HEK293T (cell line): ENCODE data around the gene MFSD2B.
A peak's percentile ranks its signal among the peaks of the same experiment; 100 is the strongest.
"Not testable (repeated sequence)": the region's sequence is repeated elsewhere in the genome, so short reads cannot be mapped to it uniquely, and the experiment has no call there.

Source experiments
- CTCF ChIA-PET: fragments of 350-600 bp; formaldehyde crosslinking; extraction: SDS; loops from one replicate; lab custom pipeline; 2021; ENCODE audit warnings: antibody characterized with exemption, inconsistent platforms; lab: Yijun Ruan, JAX
- POLR2A ChIA-PET: fragments of 350-600 bp; formaldehyde crosslinking; extraction: SDS; loops from one replicate; lab custom pipeline; 2020; ENCODE audit warnings: antibody characterized with exemption, inconsistent platforms; lab: Yijun Ruan, JAX
- DNase-seq: peaks from one replicate; pipeline ENCODE4 v3.0.0; 2012; ENCODE audit warnings: mixed read lengths; ENCODE audit errors: extremely low spot score
- ARNT ChIP-seq: fragments of 450-650 bp; IDR thresholded peaks from 2 replicates; pipeline ENCODE4 v1.6.1; 2017; ENCODE audit warnings: mild to moderate bottlenecking
- BHLHE40 ChIP-seq: fragments of 450-650 bp; IDR thresholded peaks from 2 replicates; pipeline ENCODE4 v1.6.1; 2016; ENCODE audit warnings: mild to moderate bottlenecking, moderate library complexity, borderline replicate concordance
- CTBP1 ChIP-seq: fragments of 450-650 bp; IDR thresholded peaks from 2 replicates; pipeline ENCODE4 v1.6.1; 2016; ENCODE audit warnings: borderline replicate concordance
- ELF4 ChIP-seq: fragments of 450-650 bp; IDR thresholded peaks from 2 replicates; pipeline ENCODE4 v1.6.1; 2017; ENCODE audit warnings: antibody characterized with exemption
- FOXA1 ChIP-seq: fragments of 450-650 bp; IDR thresholded peaks from 2 replicates; pipeline ENCODE4 v1.6.1; 2016; ENCODE audit warnings: mild to moderate bottlenecking
- FOXK2 ChIP-seq: fragments of 450-650 bp; IDR thresholded peaks from 2 replicates; pipeline ENCODE4 v1.6.1; 2016; ENCODE audit warnings: mild to moderate bottlenecking
- FOXM1 ChIP-seq: fragments of 450-650 bp; IDR thresholded peaks from 2 replicates; pipeline ENCODE4 v1.6.1; 2017; ENCODE audit warnings: mild to moderate bottlenecking, borderline replicate concordance
- HDGF ChIP-seq: fragments of 450-650 bp; IDR thresholded peaks from 2 replicates; pipeline ENCODE4 v1.6.1; 2017; ENCODE audit warnings: antibody characterized with exemption, borderline replicate concordance
- L3MBTL2 ChIP-seq: fragments of 450-650 bp; conservative IDR thresholded peaks from 2 replicates; pipeline ENCODE4 v1.6.1; 2016; ENCODE audit warnings: mild to moderate bottlenecking
- LEF1 ChIP-seq: fragments of 450-650 bp; IDR thresholded peaks from 2 replicates; pipeline ENCODE4 v1.6.1; 2017; ENCODE audit warnings: mild to moderate bottlenecking, borderline replicate concordance
- NFRKB ChIP-seq: fragments of 450-650 bp; IDR thresholded peaks from 2 replicates; pipeline ENCODE4 v1.6.1; 2016; ENCODE audit warnings: mild to moderate bottlenecking, moderate library complexity
- PKNOX1 ChIP-seq: fragments of 450-650 bp; IDR thresholded peaks from 2 replicates; pipeline ENCODE4 v1.6.1; 2016
- SP1 ChIP-seq: fragments of 450-650 bp; IDR thresholded peaks from 2 replicates; pipeline ENCODE4 v1.6.1; 2017
- SUZ12 ChIP-seq: fragments of 450-650 bp; IDR thresholded peaks from 2 replicates; pipeline ENCODE4 v1.6.1; 2016; ENCODE audit warnings: mild to moderate bottlenecking
- TARDBP ChIP-seq: fragments of 450-650 bp; IDR thresholded peaks from 2 replicates; pipeline ENCODE4 v1.6.1; 2016
- ZNF384 ChIP-seq: fragments of 450-650 bp; IDR thresholded peaks from 2 replicates; pipeline ENCODE4 v1.6.1; 2016

MFSD2B gene

GRCh38 chr2:24040511-24040910 lies 30.6 kb downstream of the MFSD2B start:
- POLR2A ChIA-PET = no interaction called here

GRCh38 chr2:24043133-24043532 lies 33.2 kb downstream of the MFSD2B start:
- POLR2A ChIA-PET, DNase-seq, CTCF ChIA-PET: not testable (repeated sequence)

More at GRCh38 chr2:24040511-24040910, 30.6 kb downstream of the MFSD2B start:
- DNase-seq = no peak
- TF ChIP-seq PKNOX1 (no peak), L3MBTL2 (no peak), SP1 (no peak), FOXM1 (no peak)
- CTCF ChIA-PET = no interaction called here

- DNase-seq = no peak
- ChIA-PET POLR2A (interaction anchor here (1.7 to 2.4 kb wide), 3 partner anchors 9 to 105 kb away, joined by 12 to 27 read pairs (median 25); partner anchors contain the start of genes SF3B6 and UBXN2A), CTCF (interaction anchor here (1.9 kb wide), 1 partner anchor 120 kb away, joined by 4 read pairs; no protein-coding TSS in a partner anchor)
- TF ChIP-seq ELF4 (no peak), ARNT (no peak), PKNOX1 (no peak), L3MBTL2 (no peak), SP1 (no peak), FOXM1 (no peak), NFRKB (no peak), BHLHE40 (no peak), ZNF384 (no peak), SUZ12 (no peak), LEF1 (no peak), CTBP1 (no peak), HDGF (no peak), FOXK2 (no peak), FOXA1 (no peak), TARDBP (no peak)
Observed at GRCh38 chr2:24045511-24046508, 35.9 kb downstream of the MFSD2B start.

- TF ChIP-seq PKNOX1 = no peak
- no peak for TF ChIP-seq HDGF
- TF ChIP-seq BHLHE40 = no peak
- TF ChIP-seq LEF1 = no peak
- TF ChIP-seq FOXK2 = no peak
- TF ChIP-seq CTBP1 = no peak
- no peak for TF ChIP-seq NFRKB
- no peak for TF ChIP-seq TARDBP
- TF ChIP-seq ELF4 = no peak
- TF ChIP-seq L3MBTL2 = no peak
- TF ChIP-seq SUZ12 = no peak
- TF ChIP-seq ARNT = no peak
- TF ChIP-seq FOXA1 = no peak
- ChIA-PET POLR2A (interaction anchor here (1.1 to 2.4 kb wide), 19 partner anchors 10 to 222 kb away, joined by 3 to 44 read pairs (median 5); partner anchors contain the start of genes ATAD2B, SF3B6, TP53I3 and UBXN2A), CTCF (interaction anchor here (0.6 to 1.9 kb wide), 2 partner anchors 23 to 121 kb away, joined by 4 read pairs; no protein-coding TSS in a partner anchor)
- no peak for DNase-seq
Observed at GRCh38 chr2:24046599-24046929, 36.7 kb downstream of the MFSD2B start.

GRCh38 chr2:24046930-24047702 lies 37.2 kb downstream of the MFSD2B start, which contains the start of gene WDCP:
Gene WDCP (minus strand): TSS chr2:24047391. CDS start chr2:24039494, 7,897 bp downstream.
- peak; percentile 91 for DNase-seq
- POLR2A ChIA-PET = interaction anchor here (0.8 to 2.4 kb wide), 28 partner anchors 8 to 313 kb away, joined by 3 to 44 read pairs (median 4); partner anchors contain the start of genes ATAD2B, ITSN2, SF3B6 and TP53I3
- CTCF ChIA-PET = interaction anchor here (0.5 to 1.9 kb wide), 5 partner anchors 23 to 122 kb away, joined by 3 to 6 read pairs (median 4); partner anchors contain the start of genes ATAD2B and TP53I3
- peak; percentile 84 for TF ChIP-seq L3MBTL2
- TF ChIP-seq SP1 = no peak
- no peak for TF ChIP-seq FOXK2
- no peak for TF ChIP-seq ARNT
- peak; percentile 91 for TF ChIP-seq PKNOX1
- TF ChIP-seq NFRKB = no peak
- TF ChIP-seq TARDBP = no peak
- no peak for TF ChIP-seq BHLHE40
- TF ChIP-seq ELF4 = peak; percentile 47; the same call in 1 of the 2 replicates
- no peak for TF ChIP-seq LEF1
